Stimulated activated CD8-positive, alpha-beta memory T cell treated with anti-CD3 and anti-CD28 coated beads, Interleukin-2, amount 100 ng/mL, for 48 hours (primary cell): ENCODE results near the gene FGF14.

Experiments used
- DNase-seq, 2 donors: peaks; one replicate each; pipeline ENCODE4 v3.0.0-alpha.2; 2020; ENCODE audit warnings: low read depth in 2 of 2

FGF14 gene

DNA sequence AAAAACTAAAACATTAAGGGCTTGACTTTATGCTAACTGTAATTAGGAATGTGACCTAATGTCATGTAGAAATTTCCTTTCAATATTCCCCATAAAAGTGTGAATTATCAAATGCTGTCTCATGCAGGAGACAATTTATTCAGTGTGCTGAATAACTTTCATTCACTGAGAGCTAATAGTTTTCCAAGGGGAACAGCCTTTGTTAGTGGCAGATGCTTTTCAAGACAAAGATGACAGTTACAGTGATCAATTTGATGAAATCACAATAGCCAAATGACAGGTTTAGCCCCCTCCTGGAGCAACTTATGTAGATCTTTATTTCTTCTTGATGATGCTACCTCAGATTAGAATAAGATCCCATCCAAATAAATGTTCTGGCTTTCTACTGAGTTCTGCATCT, 673.8 kb downstream of the FGF14 start:
- DNase-seq, result no peak

DNA sequence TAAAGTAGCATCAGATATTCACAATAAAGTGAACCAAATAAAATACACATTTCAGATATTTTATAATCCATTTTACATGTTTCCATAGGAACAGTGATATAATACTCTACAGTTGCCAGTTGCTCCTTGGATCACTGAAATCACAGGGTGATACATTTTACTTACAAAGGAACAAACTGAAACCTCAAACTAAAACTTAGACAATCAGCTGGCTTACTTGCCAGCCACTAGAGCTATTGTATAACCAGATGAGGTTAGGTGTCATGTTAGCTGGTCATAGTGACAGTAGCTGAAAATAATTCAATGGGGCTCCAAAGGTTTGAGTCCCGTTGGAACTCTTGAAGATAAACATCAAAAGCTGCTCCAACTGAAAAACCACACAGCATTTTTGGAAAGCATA, 674.7 kb downstream of the FGF14 start:
- no peak for DNase-seq

DNA sequence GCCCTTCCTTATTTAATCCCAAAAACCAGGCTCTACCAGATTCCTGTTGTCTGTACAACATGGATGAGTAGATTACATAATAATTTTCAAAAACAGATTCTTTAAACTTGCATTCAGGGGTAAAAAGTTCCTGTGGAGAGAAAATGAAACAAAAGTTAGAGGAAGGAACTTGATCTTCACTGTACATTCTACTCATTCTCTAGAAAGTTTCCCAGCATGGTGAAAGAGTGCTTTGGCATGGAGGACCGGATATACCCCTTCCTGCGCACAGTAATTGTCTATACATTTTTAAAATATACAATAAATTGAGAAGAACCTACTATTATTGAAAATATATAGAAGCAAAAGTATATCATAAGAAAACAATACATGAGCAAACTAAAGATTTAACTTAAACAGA, 675.2 kb downstream of the FGF14 start:
- DNase-seq, result no peak

DNA sequence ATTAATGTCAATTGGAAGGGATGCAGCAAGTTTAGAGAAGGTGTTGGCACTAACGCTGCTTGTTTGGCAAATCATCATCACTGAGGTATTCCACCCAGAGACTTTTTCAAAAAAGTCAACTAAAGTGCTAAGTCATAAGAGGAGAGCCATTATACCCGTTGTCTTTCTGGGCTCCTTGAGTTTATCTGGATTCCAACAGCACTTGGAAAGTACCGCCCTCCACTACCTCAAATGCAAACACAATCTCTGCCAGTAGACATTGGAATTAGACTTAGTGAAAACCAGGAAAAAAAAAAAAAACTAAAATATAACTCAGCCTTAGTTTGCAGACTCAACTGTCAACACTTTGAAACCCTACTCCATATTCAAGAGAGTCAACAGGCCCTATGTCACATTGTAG, 683.4 kb downstream of the FGF14 start:
- no peak for DNase-seq

DNA sequence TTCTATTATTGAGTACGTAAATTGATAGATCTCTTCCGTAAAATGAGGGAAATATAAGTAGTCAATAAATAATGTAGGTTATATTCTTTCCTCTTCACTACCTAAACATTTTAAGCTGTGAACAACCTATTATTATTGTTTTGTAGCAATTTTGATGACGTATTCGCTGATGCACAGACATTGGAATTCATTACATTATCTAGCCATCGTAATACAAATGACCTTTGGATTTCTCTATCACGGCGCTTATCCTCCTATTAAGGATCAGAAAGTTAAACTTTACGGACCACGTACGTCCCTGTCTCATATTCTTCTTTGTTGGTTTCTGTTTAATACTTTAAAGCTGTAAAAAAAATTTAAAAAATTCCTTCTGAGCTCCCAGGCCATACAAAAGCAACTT, 684.5 kb downstream of the FGF14 start:
- DNase-seq, result no peak

DNA sequence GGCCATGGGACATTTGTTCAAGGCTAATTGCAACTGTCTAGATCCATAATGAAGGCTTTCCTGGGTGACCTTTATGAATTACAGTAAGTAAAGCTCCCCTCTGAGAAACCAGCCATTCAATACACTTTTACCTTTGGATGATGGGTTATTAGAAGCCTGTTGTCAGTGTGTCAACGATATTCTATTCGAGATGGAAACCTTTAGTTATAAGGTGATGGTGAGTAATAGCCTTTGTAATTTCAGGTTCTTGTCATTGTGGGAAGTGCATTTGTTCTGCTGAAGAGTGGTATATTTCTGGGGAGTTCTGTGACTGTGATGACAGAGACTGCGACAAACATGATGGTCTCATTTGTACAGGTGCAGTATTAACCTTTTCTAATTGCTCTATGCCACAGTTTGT, 687.7 kb downstream of the FGF14 start:
- no peak for DNase-seq

DNA sequence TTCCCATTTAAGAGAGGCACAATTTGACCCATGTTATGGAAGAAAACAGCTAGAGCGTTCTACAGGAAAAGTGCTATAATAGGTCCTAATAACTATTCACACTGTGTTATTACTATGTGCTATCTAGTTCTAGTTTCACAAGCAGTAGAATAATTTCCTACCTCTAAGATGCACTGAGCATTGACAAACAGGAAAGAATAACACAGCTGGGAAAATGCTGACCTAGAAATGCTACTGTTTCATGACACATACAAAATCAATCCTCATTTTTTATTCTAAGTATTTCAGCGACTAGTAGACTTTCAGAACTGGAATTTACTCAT, 689.9 kb downstream of the FGF14 start:
- DNase-seq, result no peak

DNA sequence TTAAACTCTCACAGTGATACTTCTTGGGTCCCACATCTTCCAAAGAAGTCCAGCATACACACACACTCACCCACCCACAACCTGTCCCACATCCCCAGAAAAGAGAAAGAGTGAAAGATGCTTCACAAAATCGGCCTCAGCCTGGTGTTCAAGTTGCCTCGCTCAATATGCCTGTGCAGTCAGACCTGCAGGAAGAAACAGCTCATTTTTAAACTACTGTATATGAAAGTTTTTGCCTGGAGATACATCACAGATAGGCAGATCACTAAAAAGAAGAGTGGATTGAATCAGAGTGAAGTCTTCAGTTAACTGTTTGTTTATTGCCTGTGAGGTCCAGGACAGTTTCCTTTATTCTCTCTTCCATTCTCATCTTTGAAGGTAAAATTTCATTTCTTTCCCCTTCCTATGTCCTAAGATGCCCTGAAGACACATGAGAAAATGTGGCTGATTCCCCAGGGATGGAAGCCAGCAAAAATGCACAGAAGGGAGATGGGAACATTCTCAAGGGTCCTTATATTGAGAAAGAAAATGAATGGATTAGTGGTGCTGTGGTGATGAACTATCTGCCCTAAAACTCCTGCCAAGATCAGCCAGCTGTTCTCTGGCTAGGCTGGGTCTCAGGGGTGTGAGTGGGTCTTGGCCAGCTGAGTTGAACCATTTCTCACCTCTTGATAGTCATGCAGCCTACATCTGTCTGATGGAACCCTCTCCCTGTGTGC, 690.4 kb downstream of the FGF14 start:
- DNase-seq, result no peak

DNA sequence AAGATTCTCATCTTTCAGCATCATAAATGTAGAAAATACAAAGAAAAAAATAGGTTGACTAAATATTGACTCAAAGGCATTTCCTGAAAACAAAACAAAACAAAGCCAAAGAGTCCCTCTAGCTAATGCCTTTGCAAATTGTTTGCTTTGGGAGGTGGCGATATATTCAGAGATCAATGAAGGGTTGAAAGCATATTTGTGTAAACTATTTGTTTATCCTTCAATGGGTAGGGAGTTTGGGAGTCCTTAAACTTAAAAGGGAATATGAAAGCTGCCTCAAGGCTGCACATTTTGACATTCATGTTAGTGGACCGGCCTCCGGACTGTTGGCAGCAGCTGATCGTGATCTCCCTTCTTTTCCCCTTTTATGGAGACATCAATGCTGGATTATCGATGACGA, 691.9 kb downstream of the FGF14 start:
- no peak for DNase-seq

DNA sequence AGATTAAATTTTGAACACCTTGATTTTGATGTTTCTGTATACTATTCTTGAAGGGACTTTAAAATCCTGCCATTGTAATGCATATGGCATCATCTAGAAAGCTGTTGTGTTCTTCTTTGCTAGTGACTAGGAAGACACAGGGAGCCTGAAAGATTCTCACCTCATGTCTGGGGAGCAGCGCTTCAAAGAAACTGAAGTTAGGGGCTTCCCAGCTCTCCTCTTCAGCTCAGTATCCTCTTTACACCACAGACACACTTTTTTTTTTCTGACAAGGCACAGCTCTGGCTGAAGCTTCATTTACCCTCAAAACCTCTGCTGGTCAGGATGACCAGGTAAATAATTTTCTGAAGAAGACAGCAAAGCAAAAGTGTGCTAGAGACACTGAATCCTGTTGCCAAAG, 693.7 kb downstream of the FGF14 start:
- DNase-seq, result no peak

DNA sequence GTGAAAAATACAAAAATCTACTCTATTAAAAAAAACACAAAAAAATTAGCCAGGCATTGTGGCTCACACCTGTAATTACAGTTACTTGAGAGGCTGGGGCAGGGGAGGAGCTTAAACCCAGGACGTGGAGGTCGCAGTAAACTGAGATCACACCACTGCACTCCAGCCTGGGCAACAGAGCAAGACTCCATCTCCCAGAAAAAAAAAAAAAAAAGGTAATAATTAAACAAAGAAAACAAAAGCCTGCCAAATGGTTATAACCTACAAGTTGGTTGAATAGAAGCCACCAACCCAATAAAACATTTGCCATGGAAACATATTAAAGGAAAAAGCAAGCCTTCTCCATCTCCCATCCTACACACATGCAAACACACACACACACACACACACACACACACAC, 694.2 kb downstream of the FGF14 start:
- no peak for DNase-seq

DNA sequence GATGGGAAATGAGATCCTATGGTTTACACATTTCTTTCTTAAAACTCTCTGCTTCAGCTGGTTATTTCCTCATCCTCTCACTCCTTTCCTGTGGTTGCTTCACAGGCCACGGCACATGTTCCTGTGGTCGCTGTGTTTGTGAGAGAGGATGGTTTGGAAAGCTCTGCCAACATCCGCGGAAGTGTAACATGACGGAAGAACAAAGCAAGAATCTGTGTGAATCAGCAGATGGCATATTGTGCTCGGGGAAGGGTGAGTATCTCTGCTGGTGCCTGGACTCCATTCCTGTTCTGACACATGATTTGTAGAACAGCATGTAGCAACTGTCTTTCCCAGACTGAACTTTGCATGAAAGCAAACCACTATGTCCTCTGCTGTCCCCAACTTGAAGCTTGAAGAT, 695.2 kb downstream of the FGF14 start:
- no peak for DNase-seq

DNA sequence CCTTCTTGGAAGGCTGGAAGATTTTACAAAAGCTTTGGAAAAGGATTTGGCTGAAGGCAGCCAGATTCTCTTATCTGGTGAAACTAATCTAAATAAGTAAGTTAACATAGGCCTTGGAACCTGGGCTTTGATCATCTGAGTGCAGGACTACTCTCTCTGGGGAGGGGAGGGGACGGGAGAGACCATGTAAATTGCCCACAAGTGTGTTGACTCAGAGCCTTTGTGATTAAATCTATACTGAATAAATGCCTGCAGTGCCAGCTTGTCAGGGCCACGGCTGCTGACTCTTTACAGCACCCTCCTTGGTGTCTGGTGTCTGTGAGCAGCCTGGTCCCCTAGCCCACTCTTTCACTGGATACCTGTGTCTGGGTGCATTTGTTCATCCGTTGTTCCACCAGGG, 698.0 kb downstream of the FGF14 start:
- DNase-seq, result no peak

DNA sequence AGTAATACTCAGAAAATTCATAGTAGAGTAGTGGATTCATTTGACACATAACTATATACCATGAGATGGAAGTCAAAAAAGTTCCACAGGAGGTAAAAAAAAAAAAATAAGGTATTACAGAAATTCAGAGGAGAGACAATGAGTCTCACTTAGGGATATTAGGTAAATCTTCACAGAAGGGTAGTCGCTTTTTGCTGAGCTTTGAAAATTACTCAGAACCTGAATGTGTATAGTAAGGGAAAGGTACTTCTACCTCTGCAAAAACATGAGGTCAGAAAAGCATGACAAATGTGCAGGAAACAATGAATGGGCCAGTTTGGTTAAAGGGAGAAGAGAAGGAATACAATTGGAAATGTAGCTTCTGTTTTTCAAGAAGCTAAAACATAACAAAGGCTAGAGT, 698.8 kb downstream of the FGF14 start:
- DNase-seq, result no peak

DNA sequence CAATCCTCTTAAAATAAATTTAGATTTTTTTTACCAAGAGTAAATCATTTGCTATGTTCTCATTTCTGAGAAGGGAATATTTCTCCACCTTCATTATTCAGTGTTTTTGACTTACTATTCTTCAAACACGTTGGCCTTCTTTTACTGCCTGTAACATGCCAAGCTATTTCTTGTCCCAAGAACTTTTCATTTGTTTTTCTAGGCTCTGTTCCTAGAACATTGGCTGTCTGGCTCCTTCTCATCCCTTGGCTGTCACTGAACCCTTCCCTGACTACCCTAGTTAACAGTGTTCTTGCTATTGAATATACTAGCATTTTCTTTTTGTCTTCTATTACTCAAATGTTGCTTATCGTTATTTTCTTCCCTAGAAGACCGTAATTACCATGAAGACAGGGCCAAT, 701.2 kb downstream of the FGF14 start:
- no peak for DNase-seq

DNA sequence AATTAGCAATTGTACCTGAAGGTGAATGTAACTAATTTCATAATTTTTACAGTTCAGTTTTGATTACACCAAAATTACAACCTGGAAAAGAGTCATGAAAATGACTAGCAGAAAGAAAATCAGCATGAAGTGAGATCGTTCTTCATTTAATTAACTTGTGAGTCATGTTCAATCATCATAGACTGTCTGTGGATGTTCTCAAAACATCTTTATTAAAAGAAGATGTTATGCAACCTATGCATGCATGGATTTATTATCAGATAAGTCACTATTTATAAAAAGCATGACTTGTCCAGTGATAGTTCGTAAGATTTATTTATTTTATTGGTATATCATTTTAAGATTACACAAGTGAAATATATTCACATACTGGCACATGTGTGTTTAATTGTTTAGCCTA, 703.4 kb downstream of the FGF14 start:
- DNase-seq, result no peak

DNA sequence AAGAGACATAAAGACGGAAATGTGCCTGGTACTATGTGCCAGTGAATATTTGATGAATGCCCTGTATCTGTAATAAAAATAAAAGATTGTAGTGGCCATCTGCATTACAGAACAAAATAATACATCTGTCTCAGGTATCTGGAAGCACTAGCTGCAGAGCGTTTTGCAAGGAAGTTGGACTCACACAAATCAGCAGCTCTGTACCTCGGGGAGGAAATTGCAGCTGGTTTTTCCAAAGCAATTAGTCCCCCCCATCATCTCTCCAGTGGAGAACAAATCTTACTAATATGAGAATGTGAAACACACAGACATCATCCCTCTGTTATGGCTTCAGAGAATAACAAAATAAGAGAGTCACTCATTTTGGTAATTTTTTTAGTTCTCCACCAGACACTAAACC, 704.1 kb downstream of the FGF14 start:
- no peak for DNase-seq

DNA sequence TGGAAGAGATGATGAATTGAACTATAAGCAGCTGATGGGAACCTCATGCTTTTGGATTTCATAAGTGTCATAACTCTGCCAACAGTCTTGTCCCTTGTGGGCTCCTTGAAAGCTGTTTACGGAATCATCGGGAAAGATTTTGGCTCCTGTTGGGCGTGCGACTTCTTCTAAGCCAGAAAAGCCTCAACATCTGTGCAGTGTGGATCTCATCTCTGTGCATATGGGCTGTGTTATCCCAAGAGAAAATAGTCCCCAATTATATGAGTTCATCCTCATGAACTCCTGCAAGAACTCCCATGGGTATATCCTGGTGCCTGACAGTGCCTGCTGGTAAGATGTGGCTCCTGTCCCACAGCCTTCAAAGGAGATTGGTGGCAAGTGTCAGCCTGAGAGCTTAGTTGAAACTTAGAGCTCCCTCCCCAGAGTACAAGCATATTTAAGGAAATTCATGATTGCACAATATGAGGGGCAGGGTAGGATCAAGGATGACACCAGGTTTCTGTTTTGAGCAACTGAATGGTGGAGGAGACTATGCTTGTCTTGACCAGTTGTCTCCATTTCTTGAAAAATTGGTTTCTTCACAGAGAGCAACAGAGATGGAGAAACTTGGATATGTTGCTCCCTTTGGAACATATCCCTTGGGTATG, 705.9 kb downstream of the FGF14 start:
- no peak for DNase-seq

DNA sequence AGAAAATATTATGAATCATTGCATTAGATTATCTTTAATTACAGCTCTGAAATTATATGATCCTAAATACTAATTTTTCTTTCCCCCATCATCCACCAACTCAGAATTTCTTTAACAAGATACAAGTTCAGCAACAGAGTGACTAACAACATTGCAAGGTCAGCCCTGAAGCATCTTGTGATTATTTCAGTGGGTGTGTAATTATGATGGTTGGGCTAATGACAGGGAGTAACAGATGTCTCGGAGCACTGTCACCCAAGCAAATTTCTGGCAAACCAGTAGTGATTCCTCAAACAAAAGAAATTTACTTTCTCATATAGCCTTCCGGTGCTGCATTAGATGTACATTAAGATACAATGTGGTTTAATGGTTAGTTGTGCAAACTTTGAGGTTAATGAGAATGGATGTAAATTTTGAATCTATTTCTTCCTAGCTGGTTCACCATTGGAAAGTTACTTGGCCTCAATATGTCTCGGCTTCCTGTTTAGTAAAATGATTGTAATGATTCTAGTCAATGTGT, 710.4 kb downstream of the FGF14 start:
- no peak for DNase-seq

DNA sequence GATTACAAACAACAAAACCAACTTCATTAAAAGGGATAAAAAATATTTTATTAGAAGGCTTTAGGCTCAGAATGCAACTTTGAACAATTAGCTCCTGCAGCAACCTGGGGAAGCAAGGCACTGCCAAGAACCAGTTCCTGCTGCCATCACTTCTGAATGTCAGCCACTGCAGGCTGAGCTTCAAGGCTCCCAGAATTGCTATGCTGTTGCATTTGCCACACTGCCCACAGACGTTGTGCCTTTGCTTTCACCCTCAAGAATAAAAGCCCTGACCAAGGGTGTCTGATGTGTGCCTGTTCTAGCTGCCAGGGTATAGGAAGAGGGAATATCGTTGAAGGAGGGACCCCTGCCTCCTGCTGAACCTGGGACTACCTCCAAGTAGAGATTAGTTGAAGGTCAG, 711.0 kb downstream of the FGF14 start:
- no peak for DNase-seq

DNA sequence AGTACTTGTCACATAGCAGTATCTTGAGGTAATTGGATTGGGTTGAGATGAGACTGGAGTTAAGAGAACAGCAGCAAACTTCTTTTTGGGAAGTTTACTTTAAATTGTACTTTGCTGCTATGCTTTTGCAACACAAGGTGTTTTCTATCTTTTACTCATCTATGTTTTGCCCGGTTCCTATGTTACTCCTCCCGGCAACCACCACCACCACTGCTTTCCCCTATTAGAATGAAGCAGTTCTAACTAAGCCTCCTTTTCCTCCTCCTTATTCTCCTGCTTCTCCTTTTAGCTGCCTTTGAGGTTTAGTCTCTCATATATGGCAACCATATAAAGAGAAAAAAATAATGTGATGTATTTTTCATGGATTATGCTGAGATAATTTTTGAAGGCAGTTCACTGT, 715.8 kb downstream of the FGF14 start:
- no peak for DNase-seq

DNA sequence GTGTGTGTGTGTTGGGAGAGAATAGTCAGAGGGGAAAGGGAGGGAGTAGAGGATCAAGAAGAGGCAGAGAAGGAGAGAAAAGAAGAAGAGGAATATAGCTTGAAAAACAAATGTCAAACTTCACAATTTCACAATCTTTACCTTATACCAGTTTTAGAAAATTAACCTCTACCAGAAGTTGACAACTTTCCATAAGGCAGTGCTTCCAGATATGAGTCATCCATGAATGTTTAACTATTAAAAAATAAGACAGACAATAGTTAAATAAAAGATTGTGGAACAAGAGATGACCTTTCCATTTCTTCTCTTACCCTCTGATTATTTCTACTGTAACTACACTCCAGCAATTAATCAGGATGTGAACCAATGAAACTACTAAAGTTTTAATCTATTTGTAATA, 720.0 kb downstream of the FGF14 start:
- no peak for DNase-seq

DNA sequence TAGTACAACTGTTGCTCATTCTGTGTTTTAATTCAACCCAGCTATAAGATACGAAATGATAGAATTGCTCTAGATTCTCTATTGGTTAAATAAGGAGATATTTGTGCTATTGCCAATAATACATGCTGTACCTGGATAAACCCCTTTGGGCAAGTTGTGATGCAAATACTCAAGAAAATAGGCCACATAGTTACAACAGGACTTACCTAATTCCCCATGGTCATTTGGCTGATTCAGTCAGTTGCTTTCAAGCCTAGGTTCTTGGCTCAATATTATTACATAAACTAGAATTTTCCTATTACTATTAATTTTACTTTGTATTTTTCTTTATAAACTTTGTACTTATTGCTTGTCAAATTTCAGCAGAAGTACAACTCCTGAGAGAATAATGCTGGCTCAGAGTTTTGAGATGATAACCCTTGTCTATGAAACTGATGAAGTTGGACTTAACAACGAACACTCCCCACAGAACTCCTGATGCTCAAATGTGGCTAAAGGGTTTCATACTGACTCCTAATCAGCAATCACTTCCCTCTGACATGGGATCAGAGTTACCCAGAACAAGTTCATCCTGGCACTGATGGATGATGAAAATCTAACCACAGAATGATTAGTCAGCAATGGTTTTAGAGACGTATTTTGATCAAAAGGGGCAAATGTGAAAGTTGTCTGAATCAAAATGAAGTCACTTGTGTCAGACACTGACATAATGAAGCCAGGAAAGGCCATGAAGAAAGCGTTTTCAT, 728.3 kb downstream of the FGF14 start:
- no peak for DNase-seq
